Endothelial cell of hepatic sinusoid (primary cell): ENCODE measurements around the gene MYO5C.

ENCODE experiments used
- in situ Hi-C: cut with HindIII; loops from 2 replicates; pipeline ENCODE4 v1.10.0; 2017; ENCODE audit warnings: low sequenced_read_pairs

The MYO5C gene

GRCh38 chr15:52218371-52218770 is 77.2 kb downstream of the MYO5C start:
- in situ Hi-C loops = no loop called here

DNA sequence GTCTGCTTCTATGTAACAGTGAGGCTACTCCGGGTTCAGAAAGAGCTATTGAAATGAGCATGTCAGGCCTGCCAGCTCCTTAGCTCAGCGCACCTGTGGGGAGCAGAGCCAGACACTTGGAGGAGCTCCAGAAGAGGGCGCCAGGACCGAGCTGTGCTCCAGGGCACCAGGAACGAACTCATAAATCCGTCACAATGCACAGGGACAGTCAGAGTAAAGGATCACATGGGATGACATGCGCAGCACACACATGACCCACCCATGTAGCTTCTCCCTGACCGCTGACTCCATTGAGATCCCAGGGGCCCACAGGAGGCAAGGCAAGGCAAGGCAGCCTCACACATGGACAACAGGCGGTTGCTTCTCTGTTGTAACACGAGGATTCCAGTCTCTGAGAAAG is 78.4 kb downstream of the MYO5C start:
- in situ Hi-C loops = no loop called here

DNA sequence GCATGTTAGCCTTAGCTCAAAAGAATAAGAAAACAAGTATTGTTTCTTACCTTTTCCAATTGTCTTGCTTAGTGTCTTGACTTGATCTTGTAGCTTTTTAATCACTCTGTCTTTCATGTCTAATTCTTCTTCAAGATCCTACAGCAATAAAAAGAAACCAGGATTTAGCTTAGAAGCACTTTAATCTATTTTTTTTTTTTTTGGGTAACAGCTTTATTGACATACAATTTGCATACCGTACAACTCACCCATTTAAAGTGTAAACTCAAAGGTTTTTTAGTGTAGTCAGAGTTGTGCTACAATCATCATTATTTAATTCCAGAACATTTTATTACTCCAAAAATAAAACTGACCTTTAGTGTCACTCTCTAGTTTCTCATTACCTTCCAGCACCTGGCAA is 81.1 kb downstream of the MYO5C start:
- in situ Hi-C loops = no loop called here

- in situ Hi-C loops = no loop called here
Observed at GRCh38 chr15:52213206-52213605, 82.4 kb downstream of the MYO5C start.

- in situ Hi-C loops = no loop called here
Observed at GRCh38 chr15:52208306-52208946, 87.2 kb downstream of the MYO5C start.

DNA sequence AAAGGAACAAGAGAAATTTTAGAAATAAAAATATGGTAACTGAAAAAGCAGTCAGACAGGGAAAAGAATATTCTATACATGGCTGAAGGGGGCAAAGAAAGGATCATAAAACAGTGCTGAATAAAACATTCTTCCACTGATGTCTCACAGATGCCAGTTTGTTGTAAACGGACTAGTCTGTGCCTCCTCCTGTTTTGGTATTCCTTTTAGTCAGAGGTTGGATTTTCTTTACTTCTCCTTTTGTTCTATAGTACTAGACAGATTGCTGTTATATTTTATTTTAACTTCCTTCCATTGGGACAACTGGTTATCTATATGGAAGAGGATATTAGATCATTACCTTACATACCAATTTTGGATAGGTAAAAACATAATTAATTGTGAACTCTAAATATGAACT is 88.4 kb downstream of the MYO5C start:
- in situ Hi-C loops = no loop called here

DNA sequence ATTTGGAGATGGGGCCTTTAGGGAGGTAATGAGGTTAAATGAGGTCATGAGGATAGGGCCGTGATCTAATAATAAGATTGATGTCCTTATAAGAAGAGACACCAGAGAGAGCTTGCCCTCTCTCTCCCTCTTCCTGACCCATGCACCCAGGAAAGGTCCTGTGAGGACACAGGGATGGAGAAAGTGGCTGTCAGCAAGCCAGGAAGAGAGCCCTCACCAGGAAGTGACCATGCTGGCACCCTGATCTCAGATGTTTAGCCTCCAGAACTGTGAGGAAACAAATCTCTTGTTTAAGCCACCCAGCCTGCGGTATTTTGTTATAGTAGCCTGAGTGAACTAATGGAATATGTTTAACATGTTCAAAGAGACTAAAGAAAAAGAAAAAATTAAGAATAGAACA is 89.2 kb downstream of the MYO5C start:
- in situ Hi-C loops = no loop called here

DNA sequence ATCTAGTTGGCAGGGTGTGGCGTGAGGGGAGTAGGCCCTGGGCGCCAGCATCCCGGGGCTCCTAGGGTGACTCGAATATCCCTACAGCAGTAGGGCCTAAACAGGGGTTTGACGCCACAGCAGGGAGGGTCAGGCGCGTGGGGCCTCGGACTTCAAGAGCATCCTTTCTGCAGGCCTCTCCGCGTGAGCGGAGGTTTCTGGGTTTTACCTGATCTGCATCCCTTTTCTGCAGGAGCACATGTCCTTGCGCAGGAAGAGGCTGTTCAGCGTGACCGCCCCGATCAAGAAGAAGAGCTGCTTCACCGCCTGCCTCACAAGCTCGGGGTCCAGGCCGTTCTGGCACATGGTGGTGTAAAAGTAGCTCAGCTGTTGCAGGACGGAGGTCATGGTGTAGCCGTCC is 90.9 kb downstream of the MYO5C start:
- in situ Hi-C loops = no loop called here

DNA sequence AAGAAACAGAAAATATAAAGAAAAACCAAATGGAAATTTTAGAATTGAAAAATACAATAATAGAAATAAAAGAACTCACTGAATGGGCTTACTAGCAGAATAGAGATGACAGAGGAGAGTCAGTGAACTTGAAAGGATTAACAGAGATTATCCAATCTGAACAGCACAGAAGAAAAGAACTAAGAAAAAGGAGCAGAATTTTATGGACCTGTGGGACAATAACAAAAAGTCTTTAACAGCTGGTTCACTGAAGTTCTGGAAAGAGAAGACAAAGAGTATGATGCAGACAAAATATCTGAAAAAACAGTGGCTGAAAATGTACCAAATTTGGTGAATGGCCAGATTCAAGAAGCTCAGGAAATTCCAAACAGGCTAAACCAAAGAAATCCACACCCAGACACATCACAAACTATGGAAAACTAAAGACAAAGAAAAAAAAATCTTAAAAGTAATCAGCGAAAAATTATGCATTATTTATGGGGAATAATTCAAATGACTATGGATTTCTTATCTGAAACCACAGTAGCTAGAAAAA is 94.7 kb downstream of the MYO5C start:
- in situ Hi-C loops = no loop called here

DNA sequence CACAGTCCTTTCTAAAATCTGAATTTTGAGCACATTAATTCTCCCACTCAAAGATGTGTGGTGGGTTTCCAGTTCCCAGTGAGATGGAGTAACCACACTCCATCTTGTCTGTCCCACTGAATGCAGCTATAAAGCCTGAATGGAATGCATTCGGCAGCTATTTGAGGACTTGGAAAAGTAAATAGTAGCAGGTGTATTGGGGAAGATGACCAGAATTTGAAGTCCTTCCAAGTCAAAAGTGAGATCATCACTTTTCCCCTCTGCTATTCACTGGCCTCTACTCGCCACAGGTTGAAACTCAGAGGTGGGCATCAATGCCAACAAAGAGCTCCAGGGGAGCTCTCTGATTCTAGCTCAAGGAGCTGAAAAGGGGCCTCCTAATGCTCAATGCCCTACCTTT is 96.3 kb downstream of the MYO5C start:
- in situ Hi-C loops = no loop called here

- in situ Hi-C loops = no loop called here
Observed at GRCh38 chr15:52196891-52197290, 98.7 kb downstream of the MYO5C start.

DNA sequence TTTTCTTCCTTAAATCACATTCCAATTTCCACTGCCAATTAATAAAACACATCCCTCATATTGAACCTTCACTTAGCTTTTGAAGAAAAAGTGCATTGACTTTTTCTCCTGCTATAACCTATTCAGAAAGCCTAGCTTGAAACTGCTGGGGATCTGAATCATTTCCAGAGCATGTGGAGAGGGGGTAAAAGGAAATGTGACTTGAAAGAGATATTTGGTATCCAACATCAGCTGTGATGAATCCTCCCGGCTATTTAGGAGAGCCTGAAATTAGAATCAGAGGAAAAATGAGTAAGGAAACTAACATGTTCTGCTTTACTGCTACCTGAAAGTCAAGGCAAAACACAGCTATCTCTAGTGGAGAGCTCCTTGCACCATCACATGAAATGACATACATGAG is 101.8 kb downstream of the MYO5C start:
- in situ Hi-C loops = no loop called here

GRCh38 chr15:52193321-52193720 is 102.3 kb downstream of the MYO5C start:
- in situ Hi-C loops = no loop called here

- in situ Hi-C loops = no loop called here
Observed at GRCh38 chr15:52191207-52191606, 104.4 kb downstream of the MYO5C start, which contains the start of gene GNB5. Gene GNB5, minus strand, starts transcription at chr15:52191392. Its CDS starts 6,716 bp downstream, at chr15:52184676.

DNA sequence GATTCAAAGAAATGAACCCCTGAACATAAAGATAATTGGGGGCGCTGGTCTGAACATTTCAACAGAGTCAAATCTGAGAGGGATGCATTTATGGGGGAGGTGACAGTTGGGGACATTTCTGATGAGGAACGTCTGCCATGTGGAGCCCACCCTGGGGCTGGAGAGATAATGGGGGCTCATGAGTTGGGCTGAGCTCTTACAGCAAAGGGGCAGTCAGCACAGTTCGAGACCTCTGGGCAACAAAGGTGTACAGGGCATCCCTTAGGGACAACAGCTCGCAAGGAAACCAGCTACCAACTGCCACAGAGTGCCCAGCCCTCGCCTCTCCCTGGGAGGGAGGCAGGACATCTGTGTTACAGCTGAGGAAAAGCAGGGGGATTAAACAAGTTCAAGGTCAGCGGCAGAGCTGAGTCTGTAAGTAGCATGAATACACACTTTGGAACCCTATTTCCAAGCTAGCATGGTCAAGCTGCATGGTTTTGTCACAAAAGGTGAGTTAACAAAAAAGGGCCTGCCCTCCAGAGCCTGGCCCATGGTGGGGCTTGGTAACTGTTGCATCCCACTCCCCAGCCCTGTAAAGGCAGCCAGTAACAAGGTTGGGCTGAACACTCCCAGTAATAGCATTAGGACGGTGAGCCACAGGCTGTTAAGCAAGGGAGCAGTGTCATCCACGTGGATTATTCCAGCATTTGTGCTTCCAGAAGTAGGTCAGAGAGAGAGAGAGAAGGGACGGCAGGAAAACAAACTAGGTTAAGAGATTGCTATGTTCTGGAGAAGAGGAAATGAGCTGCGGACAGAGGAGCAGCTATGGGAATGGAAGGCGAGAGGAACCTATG is 108.7 kb downstream of the MYO5C start:
- in situ Hi-C loops = no loop called here

DNA sequence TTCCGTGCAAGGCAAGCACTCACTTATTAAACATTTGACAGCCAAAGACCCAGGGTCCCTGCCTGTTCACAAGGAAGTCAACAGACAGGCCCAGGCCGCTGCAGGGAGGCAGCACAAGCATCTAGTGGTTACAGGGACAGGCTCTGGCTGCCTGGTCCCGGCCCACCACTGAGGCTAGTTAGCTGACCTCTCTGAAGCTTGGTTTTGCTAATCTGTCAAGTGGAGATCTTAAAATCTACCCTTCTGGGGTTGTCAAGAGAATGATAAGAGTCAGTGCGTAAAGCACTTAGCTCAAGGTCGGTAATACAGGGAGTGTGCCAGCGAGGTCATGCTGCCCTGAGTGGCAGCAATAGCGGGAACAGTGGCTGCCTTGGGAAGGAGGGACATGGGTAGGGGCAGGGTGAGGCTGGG is 110.4 kb downstream of the MYO5C start:
- in situ Hi-C loops = no loop called here

GRCh38 chr15:52184721-52185120 is 110.9 kb downstream of the MYO5C start:
- in situ Hi-C loops = no loop called here

GRCh38 chr15:52183562-52184173 is 111.9 kb downstream of the MYO5C start:
- in situ Hi-C loops = no loop called here

- in situ Hi-C loops = no loop called here
Observed at GRCh38 chr15:52181938-52182780, 113.4 kb downstream of the MYO5C start.

- in situ Hi-C loops = no loop called here
Observed at GRCh38 chr15:52180851-52181450, 114.7 kb downstream of the MYO5C start.
